DOHH2 (cell line): ENCODE data around the gene ZNF581.

Experiments
- H3F3A ChIP-seq: fragments of 200-600 bp; sonication (generic), shearing (Covaris generic); 2 replicates; pipeline ENCODE4 v1.6.0; 2016; ENCODE audit warnings: antibody characterized with exemption, mild to moderate bottlenecking; ENCODE audit not compliant: control insufficient read depth, insufficient read depth
- H3K27ac ChIP-seq: fragments of 200-600 bp; sonication (generic); 2 replicates; pipeline ENCODE4 v1.5.1; 2014; ENCODE audit warnings: low read depth, mild to moderate bottlenecking, low read length, moderate library complexity
- H3K27me3 ChIP-seq: fragments of 200-600 bp; sonication (generic); 2 replicates; pipeline ENCODE4 v1.6.1; 2014; ENCODE audit warnings: mild to moderate bottlenecking, low read length, mixed read lengths; ENCODE audit not compliant: control insufficient read depth
- H3K36me3 ChIP-seq: fragments of 200-600 bp; sonication (generic); 2 replicates; pipeline ENCODE4 v1.6.1; 2014; ENCODE audit warnings: mild to moderate bottlenecking, low read length, moderate library complexity, mixed read lengths; ENCODE audit not compliant: control insufficient read depth
- H3K4me1 ChIP-seq: fragments of 200-600 bp; sonication (generic); 2 replicates; pipeline ENCODE4 v1.6.1; 2014; ENCODE audit warnings: mild to moderate bottlenecking, low read length, mixed read lengths; ENCODE audit not compliant: control insufficient read depth
- H3K4me2 ChIP-seq: fragments of 200-600 bp; sonication (generic); 2 replicates; pipeline ENCODE4 v1.6.0; 2014; ENCODE audit warnings: mild to moderate bottlenecking, low read length, moderate library complexity
- H3K4me3 ChIP-seq: fragments of 200-600 bp; sonication (generic); 2 replicates; pipeline ENCODE4 v1.5.1; 2014; ENCODE audit warnings: mild to moderate bottlenecking, low read length, mixed read lengths
- H3K79me2 ChIP-seq: fragments of 200-600 bp; sonication (generic); 2 replicates; pipeline ENCODE4 v1.6.1; 2014; ENCODE audit warnings: mild to moderate bottlenecking, low read length, mixed read lengths; ENCODE audit not compliant: control insufficient read depth
- H3K9me2 ChIP-seq: fragments of 200-600 bp; sonication (generic); replicated peaks from 2 replicates; pipeline ENCODE4 v1.6.1; 2014; ENCODE audit warnings: mild to moderate bottlenecking, low read length, mixed read lengths; ENCODE audit not compliant: control insufficient read depth
- H3K9me3 ChIP-seq: fragments of 200-600 bp; sonication (generic); 2 replicates; pipeline ENCODE4 v1.6.1; 2014; ENCODE audit warnings: antibody characterized with exemption, low read length, mixed read lengths; ENCODE audit not compliant: control insufficient read depth, insufficient read depth
- H4K20me1 ChIP-seq: fragments of 200-600 bp; sonication (generic); 2 replicates; pipeline ENCODE4 v1.6.0; 2014; ENCODE audit warnings: low read depth, mild to moderate bottlenecking, antibody characterized with exemption, low read length, moderate library complexity; ENCODE audit not compliant: control insufficient read depth, insufficient read depth
- EZH2phosphoT487 ChIP-seq: fragments of 200-600 bp; sonication (generic); IDR thresholded peaks from 2 replicates; pipeline ENCODE4 v1.6.1; 2017; ENCODE audit warnings: borderline replicate concordance, mild to moderate bottlenecking, antibody characterized with exemption, low read length, moderate library complexity, mixed read lengths
- TF ChIP-seq, protein P1 (sequence below): fragments of 200-600 bp; sonication (generic); IDR thresholded peaks from one replicate; pipeline ENCODE4 v1.5.1; 2014; ENCODE audit warnings: antibody characterized with exemption, mild to moderate bottlenecking, low read depth, low read length; ENCODE audit not compliant: poor library complexity, severe bottlenecking

ZNF581 gene

GRCh38 chr19:55645512-55645881, 2.0 kb downstream of the ZNF581 start:
- no peaks in the 10 kb centered on the region for H3K9me3 ChIP-seq
- H3F3A ChIP-seq: peaks cover 34% of the 10 kb centered on the region
- peaks cover 71% of the 10 kb centered on the region for H3K36me3 ChIP-seq
- peak overlapping the region; percentile 99 for H3K27ac ChIP-seq
- TF ChIP-seq, protein P1, sequence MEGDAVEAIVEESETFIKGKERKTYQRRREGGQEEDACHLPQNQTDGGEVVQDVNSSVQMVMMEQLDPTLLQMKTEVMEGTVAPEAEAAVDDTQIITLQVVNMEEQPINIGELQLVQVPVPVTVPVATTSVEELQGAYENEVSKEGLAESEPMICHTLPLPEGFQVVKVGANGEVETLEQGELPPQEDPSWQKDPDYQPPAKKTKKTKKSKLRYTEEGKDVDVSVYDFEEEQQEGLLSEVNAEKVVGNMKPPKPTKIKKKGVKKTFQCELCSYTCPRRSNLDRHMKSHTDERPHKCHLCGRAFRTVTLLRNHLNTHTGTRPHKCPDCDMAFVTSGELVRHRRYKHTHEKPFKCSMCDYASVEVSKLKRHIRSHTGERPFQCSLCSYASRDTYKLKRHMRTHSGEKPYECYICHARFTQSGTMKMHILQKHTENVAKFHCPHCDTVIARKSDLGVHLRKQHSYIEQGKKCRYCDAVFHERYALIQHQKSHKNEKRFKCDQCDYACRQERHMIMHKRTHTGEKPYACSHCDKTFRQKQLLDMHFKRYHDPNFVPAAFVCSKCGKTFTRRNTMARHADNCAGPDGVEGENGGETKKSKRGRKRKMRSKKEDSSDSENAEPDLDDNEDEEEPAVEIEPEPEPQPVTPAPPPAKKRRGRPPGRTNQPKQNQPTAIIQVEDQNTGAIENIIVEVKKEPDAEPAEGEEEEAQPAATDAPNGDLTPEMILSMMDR: no peak
- no peak for TF ChIP-seq EZH2phosphoT487
- H3K79me2 ChIP-seq: peaks cover 89% of the 10 kb centered on the region
- H3K9me2 ChIP-seq: no peaks in the 10 kb centered on the region
- peak overlapping the region; percentile 95 for H3K4me3 ChIP-seq
- H3K27me3 ChIP-seq: no peaks in the 10 kb centered on the region
- peak overlapping the region; percentile 87 for H3K4me2 ChIP-seq
- H4K20me1 ChIP-seq: no peaks in the 10 kb centered on the region
- peaks cover 60% of the 10 kb centered on the region for H3K4me1 ChIP-seq

DNA sequence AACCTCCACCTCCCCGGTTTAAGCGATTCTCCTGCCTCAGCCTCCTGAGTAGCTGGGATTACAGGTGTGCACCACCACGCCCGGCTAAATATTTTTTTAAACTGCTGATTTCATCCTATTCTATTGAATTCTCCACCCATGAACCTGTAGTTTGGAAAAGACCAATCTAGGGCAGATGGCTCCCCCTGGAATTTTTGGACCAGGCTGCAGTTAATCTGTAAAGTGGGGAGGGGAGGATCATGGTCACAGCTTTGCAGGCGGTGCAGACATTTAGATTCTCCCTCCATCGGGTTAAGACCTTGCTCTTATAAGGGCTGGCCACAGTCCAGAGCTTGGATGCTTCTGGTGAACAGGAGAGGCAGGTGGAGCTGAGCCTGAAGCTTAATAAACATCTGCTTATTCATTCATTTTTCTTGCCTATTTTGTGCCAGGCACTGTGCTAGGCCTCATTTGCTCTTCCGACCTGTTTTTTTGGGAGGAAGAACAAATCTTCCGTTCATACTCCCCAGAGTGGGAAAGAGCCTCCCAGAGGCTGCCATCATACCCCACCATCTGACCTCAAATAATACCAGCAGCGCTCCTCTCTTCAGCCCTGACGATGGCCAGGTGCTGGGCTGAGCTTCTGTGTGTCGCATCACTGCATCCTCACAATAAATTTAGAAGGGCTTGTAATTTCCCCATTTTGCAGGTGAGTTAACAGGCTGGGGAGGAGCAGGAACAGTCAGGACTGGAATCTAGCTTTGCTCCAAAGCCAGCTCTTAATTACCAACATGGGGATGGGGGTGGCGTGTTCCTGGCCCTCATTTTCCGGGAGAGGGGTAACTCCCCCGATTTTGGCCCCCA, 3.7 kb downstream of the ZNF581 start:
- H3K9me3 ChIP-seq: no peaks in the 10 kb centered on the region
- peaks cover 58% of the 10 kb centered on the region for H3K4me1 ChIP-seq
- H3K4me2 ChIP-seq: peak overlapping the region; percentile 87
- H3F3A ChIP-seq: peaks cover 26% of the 10 kb centered on the region
- H3K4me3 ChIP-seq: peak overlapping the region; percentile 94
- no peaks in the 10 kb centered on the region for H4K20me1 ChIP-seq
- H3K36me3 ChIP-seq: peaks cover 83% of the 10 kb centered on the region
- H3K27ac ChIP-seq: peak overlapping the region; percentile 99
- H3K79me2 ChIP-seq: peaks cover 85% of the 10 kb centered on the region
- TF ChIP-seq EZH2phosphoT487: no peak
- TF ChIP-seq, protein P1: no peak
- H3K27me3 ChIP-seq: no peaks in the 10 kb centered on the region
- no peaks in the 10 kb centered on the region for H3K9me2 ChIP-seq

- H3K9me3 ChIP-seq: no peaks in the 10 kb centered on the region
- H4K20me1 ChIP-seq: no peaks in the 10 kb centered on the region
- H3K4me1 ChIP-seq: peaks cover 55% of the 10 kb centered on the region
- TF ChIP-seq, protein P1: no peak
- no peak for TF ChIP-seq EZH2phosphoT487
- H3F3A ChIP-seq: peaks cover 25% of the 10 kb centered on the region
- peak within 1 kb of the TSS; percentile 99 for H3K27ac ChIP-seq
- H3K27me3 ChIP-seq: no peaks in the 10 kb centered on the region
- H3K4me2 ChIP-seq: peak within 1 kb of the TSS; percentile 87
- peak within 1 kb of the TSS; percentile 94 for H3K4me3 ChIP-seq
- no peaks in the 10 kb centered on the region for H3K9me2 ChIP-seq
- H3K79me2 ChIP-seq: peaks cover 79% of the 10 kb centered on the region
- H3K36me3 ChIP-seq: peaks cover 88% of the 10 kb centered on the region
Measured at GRCh38 chr19:55647732-55648584, 4.5 kb downstream of the ZNF581 start, which contains the start of gene CCDC106. Gene CCDC106 (plus strand): TSS chr19:55648212. CDS start chr19:55649047, 835 bp downstream.
